ENCODE results near the gene WDR90. TPM values are rescaled to one million over a fixed set of nuclear protein-coding genes. Genes with fewer than 3 reads are reported as not detected.

The WDR90 gene
- total and polyA plus RNA-seq, 2 of the 13 experiments (the other 11 are each of a cell fraction or from before 2014, with no cell fraction given): 14.9 to 28.9 TPM

GRCh38 chr16:633336-634050, 15.7 kb upstream of the WDR90 start:
- H3K9me3 ChIP-seq (ENCODE audit: low read length): no peaks in the 10 kb centered on the region
- CTCF ChIA-PET (ENCODE audit: low intra/inter-chr PET ratio, low total read pairs): no interaction called here
- no peak for ATAC-seq

GRCh38 chr16:634051-634670, 15.0 kb upstream of the WDR90 start:
- Histone ChIP-seq H3K9ac (ENCODE audit: insufficient read depth, low read depth, low read length) (no peak overlapping the region), H3K4me3 (replicated peaks in 1 of 3; ENCODE audit: insufficient read depth in 1 of 3, low read depth in 2 of 3, low read length in 3 of 3) (no peak overlapping the region)

More at GRCh38 chr16:633336-634050, 15.7 kb upstream of the WDR90 start:
- Histone ChIP-seq H3K36me3 (replicated peaks in 1 of 2; ENCODE audit: control insufficient read depth in 1 of 2, insufficient read depth in 2 of 2, low read length in 2 of 2) (no peaks in the 10 kb centered on the region; a peak in 1 of 5 replicates), H4K20me1 (ENCODE audit: insufficient read depth, low read length) (no peaks in the 10 kb centered on the region), H2AFZ (ENCODE audit: low read length) (no peak overlapping the region), H3K79me2 (ENCODE audit: insufficient read depth, low read length) (peaks cover 6% of the 10 kb centered on the region), H3K4me1 (ENCODE audit: insufficient read depth, low read length) (peaks cover 44% of the 10 kb centered on the region), H3K27ac (ENCODE audit: extremely low read length, insufficient read depth, low read length) (no peak overlapping the region), H3K4me3 (replicated peaks in 1 of 3; ENCODE audit: insufficient read depth in 1 of 3, low read depth in 2 of 3, low read length in 3 of 3) (no peak overlapping the region), H3K4me2 (ENCODE audit: low read depth, low read length) (no peak overlapping the region), H3K27me3 (ENCODE audit: control insufficient read depth in 1 of 2, insufficient read depth in 2 of 2, low read length in 2 of 2) (no peaks in the 10 kb centered on the region), H3K9ac (ENCODE audit: insufficient read depth, low read depth, low read length) (no peak overlapping the region)
- POLR2A ChIA-PET: no interaction called here
- TF ChIP-seq ZFP36L2 (CRISPR knock-in tag; IDR thresholded peaks at IDR 0.05) (no peak), AGO2 (optimal IDR thresholded peaks at IDR 0.05; ENCODE audit: low read depth, low read length) (peak; percentile 69), ZNF580 (CRISPR knock-in tag; IDR thresholded peaks at IDR 0.05; ENCODE audit: borderline replicate concordance, low read depth) (no peak), RBFOX2 (IDR thresholded peaks at IDR 0.05; ENCODE audit: low read depth, low read length) (peak; percentile 69; the same call in 1 of the 2 replicates)
- no TSS peak for BruUV-seq (replicated peaks)
- in situ Hi-C loops (cut with HindIII; ENCODE audit: extremely low pct_ligation_motif_present, low pct_unique_long_range_greater_than_20kb) (no loop called here), intact Hi-C loops (cut with micrococcal nuclease; ENCODE audit: unreplicated experiment) (no loop called here)
- no peak for FAIRE-seq
- WGBS (ENCODE audit: low lambda C conversion rate): 96% methylated on average over 44 of the region's 74 CpGs
- no peak for DNase-seq (ENCODE audit: low spot score)

More at GRCh38 chr16:634051-634670, 15.0 kb upstream of the WDR90 start:
- no TSS peak for BruUV-seq (replicated peaks)
- Histone ChIP-seq H3K79me2 (ENCODE audit: insufficient read depth, low read length) (peaks cover 6% of the 10 kb centered on the region), H3K9me3 (ENCODE audit: low read length) (no peaks in the 10 kb centered on the region), H2AFZ (ENCODE audit: low read length) (no peak overlapping the region), H3K27ac (ENCODE audit: extremely low read length, insufficient read depth, low read length) (no peak overlapping the region), H3K27me3 (ENCODE audit: control insufficient read depth in 1 of 2, insufficient read depth in 2 of 2, low read length in 2 of 2) (no peaks in the 10 kb centered on the region), H3K4me2 (ENCODE audit: low read depth, low read length) (no peak overlapping the region), H3K4me1 (ENCODE audit: insufficient read depth, low read length) (peaks cover 38% of the 10 kb centered on the region), H4K20me1 (ENCODE audit: insufficient read depth, low read length) (no peaks in the 10 kb centered on the region), H3K36me3 (replicated peaks in 1 of 2; ENCODE audit: control insufficient read depth in 1 of 2, insufficient read depth in 2 of 2, low read length in 2 of 2) (no peaks in the 10 kb centered on the region; a peak in 1 of 5 replicates)
- no peak for ATAC-seq
- no peak for FAIRE-seq
- WGBS (ENCODE audit: low lambda C conversion rate): 95% methylated on average over 6 of the region's 22 CpGs
- intact Hi-C loops (cut with micrococcal nuclease; ENCODE audit: unreplicated experiment): no loop called here
- in situ Hi-C loops (cut with HindIII; ENCODE audit: extremely low pct_ligation_motif_present, low pct_unique_long_range_greater_than_20kb): no loop called here
- no peak for DNase-seq (ENCODE audit: low spot score)
- ChIA-PET POLR2A (no interaction called here), CTCF (ENCODE audit: low intra/inter-chr PET ratio, low total read pairs) (no interaction called here)
- peak; percentile 64 for TF ChIP-seq AGO2 (optimal IDR thresholded peaks at IDR 0.05; ENCODE audit: low read depth, low read length)
- peak; percentile 38; the same call in 1 of the 2 replicates for TF ChIP-seq RBFOX2 (IDR thresholded peaks at IDR 0.05; ENCODE audit: low read depth, low read length)
- no peak for TF ChIP-seq ZBTB4 (CRISPR knock-in tag; IDR thresholded peaks at IDR 0.05; ENCODE audit: borderline replicate concordance)
- TF ChIP-seq SMAD3 (CRISPR knock-in tag; IDR thresholded peaks at IDR 0.05): no peak
- TF ChIP-seq CEBPG (CRISPR knock-in tag; IDR thresholded peaks at IDR 0.05): no peak
- no peak for TF ChIP-seq SRSF9 (IDR thresholded peaks at IDR 0.05; ENCODE audit: borderline replicate concordance, insufficient read depth, low read depth, low read length, poor library complexity, severe bottlenecking)
- TF ChIP-seq MED1 (CRISPR knock-in tag; IDR thresholded peaks at IDR 0.05): no peak
